NCI-H748 treated with DMSO at 0.1 percent for 48 hours (cell line): ENCODE results near the gene MMP20.

Source experiments
- DNase-seq: peaks from one replicate; lab custom pipeline; 2025; lab: John Stamatoyannopoulos, UW

Gene MMP20

GRCh38 chr11:102552447-102553194 lies 72.5 kb downstream of the MMP20 start:
- DNase-seq = no peak

DNA sequence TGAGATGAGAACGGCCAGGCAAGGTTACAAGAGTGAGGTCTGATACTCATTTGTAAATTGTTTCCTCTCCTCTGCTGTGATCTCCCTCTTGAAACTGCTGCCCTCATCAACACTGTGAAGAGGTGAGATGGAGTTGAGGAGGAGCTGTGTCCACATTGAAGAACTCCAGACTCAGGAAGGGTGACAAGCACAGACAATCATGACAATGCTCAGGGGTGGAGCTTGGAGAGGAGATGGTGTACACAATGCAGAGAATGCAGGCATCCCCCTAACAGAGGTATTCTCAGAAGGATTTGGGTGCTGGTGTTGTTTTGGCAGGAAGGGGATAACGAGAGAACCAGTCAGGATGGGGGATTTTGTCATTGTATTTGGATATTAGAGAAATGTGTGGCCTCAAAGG lies 73.1 kb downstream of the MMP20 start:
- no peak for DNase-seq

DNA sequence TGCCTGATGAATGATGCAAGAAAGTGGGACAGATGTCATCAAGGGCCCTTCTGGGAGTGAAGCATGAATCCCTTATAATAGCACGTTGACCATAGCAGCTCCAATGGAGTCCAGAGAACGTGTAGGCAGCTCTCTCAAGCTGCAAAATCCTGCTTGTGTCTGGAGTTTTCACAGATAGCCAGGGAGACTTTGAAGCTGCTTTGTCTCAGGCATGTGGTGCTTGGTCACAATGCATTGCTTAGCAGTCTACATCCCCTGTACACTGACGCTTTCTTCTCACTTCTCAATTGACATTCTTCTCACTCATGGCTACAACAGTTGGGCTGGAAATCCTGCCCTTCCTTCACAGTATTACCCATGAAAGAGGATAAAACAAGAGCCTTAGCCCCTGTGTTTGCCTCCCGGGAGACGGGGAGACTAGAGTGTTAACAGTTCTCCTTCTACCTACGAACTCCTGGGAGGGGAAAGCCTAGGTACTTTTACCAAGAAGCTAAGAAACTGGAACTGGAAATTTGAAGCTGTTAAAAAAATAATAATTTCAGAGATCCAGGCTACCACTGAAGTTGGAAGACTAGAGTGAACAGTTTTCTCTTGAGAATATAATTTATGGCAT lies 73.9 kb downstream of the MMP20 start:
- no peak for DNase-seq

DNA sequence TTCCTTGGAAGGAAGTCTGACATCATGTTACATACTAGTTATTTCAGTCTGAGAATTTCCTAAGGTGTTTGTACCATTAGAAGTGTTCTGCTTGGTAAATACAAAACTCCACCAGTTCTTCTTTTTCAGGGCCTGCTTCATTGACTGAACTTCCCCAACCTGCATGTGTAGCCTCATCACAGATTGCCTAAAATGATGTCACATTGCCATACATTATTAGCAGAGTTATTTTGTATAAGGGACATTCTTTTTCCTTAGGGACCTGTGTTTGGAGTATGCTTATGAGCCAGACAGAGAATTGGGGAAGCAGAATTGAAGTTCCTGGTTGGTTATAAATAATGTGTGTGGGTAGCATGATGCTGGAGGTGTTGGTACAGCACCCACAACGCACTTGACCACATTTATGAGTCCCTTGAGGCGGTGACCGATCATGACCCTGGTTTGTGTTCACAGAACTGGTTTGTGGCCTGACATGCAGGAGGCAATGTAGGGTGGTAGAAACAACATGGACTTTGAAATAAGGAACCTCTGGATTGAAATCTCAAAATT lies 78.1 kb downstream of the MMP20 start:
- DNase-seq = no peak

GRCh38 chr11:102546427-102546826 lies 78.7 kb downstream of the MMP20 start:
- DNase-seq = no peak

- no peak for DNase-seq
These were observed 79.4 kb downstream of the MMP20 start for GRCh38 chr11:102545701-102546100.

DNA sequence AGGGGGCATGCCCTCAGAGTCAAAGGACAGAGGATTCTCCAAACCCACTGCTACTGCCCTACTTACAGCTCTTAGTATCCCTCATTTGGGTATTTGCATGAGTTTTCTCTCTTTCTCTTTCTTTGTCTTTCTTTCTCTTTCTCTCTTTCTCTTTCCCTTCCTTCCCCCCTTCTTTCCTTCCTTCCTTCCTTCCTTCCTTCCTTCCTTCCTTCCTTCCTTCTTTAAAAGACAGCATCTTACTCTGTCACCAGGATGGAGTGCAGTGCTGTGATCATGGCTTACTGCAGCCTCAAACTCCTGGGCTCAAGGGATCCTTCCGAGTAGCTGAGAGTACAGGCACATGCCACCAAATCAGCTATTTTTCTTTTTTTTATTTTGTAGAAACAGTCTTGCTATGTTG lies 80.5 kb downstream of the MMP20 start:
- DNase-seq = no peak

GRCh38 chr11:102539567-102539966 lies 85.6 kb downstream of the MMP20 start:
- DNase-seq = no peak

GRCh38 chr11:102538932-102539331 lies 86.2 kb downstream of the MMP20 start:
- DNase-seq = no peak

- DNase-seq = no peak
These were observed 90.8 kb downstream of the MMP20 start for GRCh38 chr11:102534261-102534872.

DNA sequence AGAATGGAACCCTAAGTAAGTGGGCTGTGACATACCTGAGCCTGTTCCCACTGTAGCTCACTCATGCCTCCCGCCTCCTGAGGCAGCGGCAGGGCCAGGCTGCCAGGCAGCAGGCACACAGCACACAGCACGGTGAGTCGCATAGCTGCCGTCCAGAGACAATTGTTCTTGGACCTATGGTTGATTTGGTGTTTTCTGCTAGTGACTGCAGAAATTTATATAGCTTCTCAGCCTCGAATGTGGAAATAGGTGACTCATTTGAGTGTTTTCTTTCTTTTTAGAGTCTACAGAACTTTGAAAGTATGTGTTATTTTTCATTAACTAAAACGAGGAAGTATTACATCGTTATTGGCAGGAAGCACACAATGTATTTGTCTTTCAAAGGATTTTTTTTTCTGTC lies 94.6 kb downstream of the MMP20 start, which contains the start of gene MMP7:
MMP7 (minus strand) TSS at position 190 of the 400 bp plus-strand sequence; CDS start at position 143, 47 bp downstream.
- DNase-seq = no peak

DNA sequence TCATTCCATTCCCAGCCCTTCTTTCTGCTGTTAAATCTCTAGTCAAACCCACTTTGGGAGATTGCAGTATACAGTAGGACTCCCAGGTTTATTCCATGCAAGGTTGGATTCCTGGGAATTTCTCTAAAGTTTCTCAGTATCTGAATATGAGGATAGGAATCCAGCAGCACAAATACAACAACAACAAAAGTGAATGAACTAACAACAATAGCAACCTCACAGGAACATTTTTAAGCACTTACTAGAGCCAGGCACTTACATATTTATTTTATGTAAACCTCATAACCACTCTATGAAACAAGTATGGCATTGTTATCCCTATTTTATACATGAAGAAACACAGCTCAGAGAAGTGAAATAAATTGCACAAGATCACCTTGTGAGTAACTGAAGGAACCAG lies 96.5 kb downstream of the MMP20 start:
- DNase-seq = no peak

- no peak for DNase-seq
These were observed 97.4 kb downstream of the MMP20 start for GRCh38 chr11:102527684-102528083.

DNA sequence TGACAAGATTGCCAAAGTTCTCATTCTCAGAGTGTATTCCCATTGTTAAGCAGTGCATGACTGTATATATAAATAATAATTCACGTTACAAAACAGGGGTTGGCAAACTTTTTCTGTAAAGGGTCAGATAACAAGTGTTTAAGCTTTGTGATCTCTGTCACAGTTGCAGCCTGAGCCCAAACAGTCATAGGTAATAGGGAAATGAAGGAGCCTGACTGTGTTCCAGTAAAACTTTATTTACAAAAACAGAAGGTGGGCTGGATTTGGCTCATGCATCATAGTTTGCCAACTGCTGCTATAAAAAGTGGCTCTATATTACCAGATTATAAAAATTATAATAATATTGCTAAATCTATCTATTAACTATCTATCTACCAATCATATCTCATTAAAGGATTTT lies 98.1 kb downstream of the MMP20 start:
- no peak for DNase-seq
